Stimulated activated CD4-positive, alpha-beta T cell treated with anti-CD3 and anti-CD28 coated beads, Interleukin-1b, Interleukin-23, amount 100 ng/mL, for 1 hour (primary cell): ENCODE data around the gene GGA2.
"Not testable (repeated sequence)": the region's sequence is repeated elsewhere in the genome, so short reads cannot be mapped to it uniquely, and the experiment has no call there.

Experiments
- DNase-seq, 2 donors: peaks; one replicate each; pipeline ENCODE4 v3.0.0-alpha.2; 2020; ENCODE audit warnings: low read depth in 2 of 2

GGA2 gene

GRCh38 chr16:23476289-23476688 lies 34.0 kb downstream of the GGA2 start:
- DNase-seq = no peak

- DNase-seq = no peak
Observed at GRCh38 chr16:23469814-23470213, 40.5 kb downstream of the GGA2 start.

DNA sequence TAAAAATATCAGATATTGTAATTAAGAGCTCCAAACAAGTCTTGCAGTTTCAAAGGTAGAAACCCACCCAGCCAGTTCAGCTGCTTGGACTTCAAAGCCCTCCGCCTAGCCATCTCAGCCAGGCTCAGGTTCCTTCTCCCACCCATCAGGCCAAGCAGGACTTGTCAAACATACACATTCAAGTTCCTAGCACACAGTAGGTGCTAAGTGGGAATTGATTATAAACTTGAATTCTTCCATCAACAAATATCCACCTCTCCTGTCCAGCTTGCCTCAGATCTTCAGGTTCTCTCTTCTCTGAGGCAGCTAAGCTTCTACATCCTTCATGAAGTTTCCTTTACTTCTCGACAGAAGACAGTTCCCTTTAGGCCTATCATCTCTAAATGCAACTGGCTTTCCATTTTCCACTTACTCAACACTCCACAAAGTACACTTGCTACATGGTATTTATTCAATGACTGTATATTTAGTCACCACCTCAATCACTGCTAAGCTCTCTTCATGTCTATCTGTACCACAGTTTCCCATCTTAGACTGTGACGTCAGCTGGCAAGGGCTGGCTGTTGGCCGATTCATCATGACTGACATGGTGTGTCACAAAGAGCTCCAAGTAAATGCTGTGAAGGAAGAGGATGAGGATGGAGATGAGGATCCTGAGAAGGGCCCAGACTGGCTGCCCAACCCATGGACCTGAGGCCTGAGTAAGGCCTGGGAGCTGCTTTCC lies 44.0 kb downstream of the GGA2 start:
- DNase-seq = no peak

GRCh38 chr16:23465179-23465578 lies 45.1 kb downstream of the GGA2 start:
- no peak for DNase-seq

GRCh38 chr16:23464196-23464595 lies 46.1 kb downstream of the GGA2 start:
- no peak for DNase-seq

- DNase-seq = not testable (repeated sequence)
Observed at GRCh38 chr16:23462994-23463393, 47.3 kb downstream of the GGA2 start.

- DNase-seq = no peak
Observed at GRCh38 chr16:23453338-23454052, 56.8 kb downstream of the GGA2 start.

DNA sequence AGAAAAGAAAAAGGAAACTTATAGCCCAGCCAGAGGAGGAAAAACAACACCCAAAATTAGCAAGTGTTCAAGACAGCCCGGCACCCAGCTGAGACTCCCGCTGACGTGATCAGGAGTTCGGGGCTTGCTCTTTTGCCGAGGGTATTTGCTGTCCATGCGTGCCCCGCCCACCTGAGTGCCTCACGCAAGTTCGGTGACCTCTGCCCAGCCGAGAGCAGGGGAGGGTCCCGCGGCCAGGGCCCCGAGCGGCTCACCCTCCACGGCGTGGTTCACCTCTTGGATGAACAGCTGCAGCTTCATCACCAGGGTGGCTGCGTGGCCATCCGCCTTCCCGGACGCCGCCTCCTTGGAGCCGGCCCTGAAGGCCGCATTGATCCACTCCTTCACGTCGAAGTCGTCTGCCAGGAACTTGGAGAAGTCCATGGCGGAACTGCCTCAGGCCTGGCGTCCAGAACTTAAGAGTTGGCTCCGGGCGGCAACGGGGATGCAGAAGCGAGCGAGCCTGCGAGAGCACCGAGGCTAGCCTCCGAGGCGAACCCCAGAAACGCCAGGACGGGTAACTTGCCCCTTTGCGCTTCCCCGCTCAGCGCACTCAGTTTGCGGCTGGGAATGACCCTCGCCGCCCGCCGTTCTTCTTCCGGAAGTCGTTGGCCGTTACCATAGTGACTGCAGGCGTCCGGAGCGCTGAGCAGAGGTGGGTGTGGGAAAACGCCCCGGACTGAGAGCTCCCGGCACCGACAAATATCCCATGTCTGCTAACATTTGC lies 57.5 kb downstream of the GGA2 start, which contains the start of gene COG7:
TSS of gene COG7 (minus strand) at position 618 of the 766 bp plus-strand sequence. CDS start at position 423, 195 bp downstream.
- peak; percentile 50 to 77 for DNase-seq

GRCh38 chr16:23452221-23452571 lies 58.1 kb downstream of the GGA2 start:
- no peak for DNase-seq

- DNase-seq = no peak
Observed at GRCh38 chr16:23448392-23448791, 61.9 kb downstream of the GGA2 start.

DNA sequence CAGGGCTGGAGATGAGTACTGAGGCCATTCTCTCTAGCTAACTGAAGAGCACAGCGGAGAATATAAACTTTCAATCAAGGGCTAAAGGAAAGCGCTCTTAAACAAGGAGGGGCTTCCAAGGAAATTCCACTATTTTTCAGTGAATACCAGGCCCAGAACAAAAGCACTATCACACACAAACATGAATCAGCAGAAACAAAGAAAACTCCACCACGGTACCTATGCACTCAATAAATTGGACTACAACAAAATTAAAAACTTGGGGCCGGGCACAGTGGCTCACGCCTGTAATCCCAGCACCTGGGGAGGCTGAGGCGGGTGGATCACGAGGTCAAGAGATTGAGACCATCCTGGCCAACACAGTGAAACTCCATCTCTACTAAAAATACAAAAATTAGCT lies 72.8 kb downstream of the GGA2 start:
- DNase-seq = not testable (repeated sequence)

DNA sequence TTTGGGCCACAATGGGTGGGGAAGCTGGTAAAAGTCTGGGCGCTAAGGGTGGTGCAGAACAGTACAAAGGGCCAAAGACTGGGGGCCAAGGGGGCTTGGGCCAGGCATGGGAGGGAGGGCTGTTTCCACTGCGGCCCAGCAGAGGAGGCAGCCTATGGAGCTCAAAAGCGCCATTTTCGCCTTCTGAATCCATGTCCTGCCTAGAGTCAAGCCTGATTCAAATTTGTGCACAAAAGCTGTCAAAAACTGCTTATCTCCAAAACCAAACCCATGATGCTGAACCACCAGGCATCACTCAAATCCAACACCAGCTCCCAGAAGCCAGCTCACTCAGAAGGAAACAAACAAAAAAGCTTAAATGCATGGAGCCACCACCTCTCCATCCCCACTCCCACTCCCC lies 73.3 kb downstream of the GGA2 start:
- DNase-seq = no peak

- DNase-seq = peak; percentile 6 to 33
Observed at GRCh38 chr16:23435500-23435899, 74.8 kb downstream of the GGA2 start.

- DNase-seq = no peak
Observed at GRCh38 chr16:23434380-23434779, 75.9 kb downstream of the GGA2 start.

GRCh38 chr16:23433261-23433920 lies 76.9 kb downstream of the GGA2 start:
- no peak for DNase-seq

DNA sequence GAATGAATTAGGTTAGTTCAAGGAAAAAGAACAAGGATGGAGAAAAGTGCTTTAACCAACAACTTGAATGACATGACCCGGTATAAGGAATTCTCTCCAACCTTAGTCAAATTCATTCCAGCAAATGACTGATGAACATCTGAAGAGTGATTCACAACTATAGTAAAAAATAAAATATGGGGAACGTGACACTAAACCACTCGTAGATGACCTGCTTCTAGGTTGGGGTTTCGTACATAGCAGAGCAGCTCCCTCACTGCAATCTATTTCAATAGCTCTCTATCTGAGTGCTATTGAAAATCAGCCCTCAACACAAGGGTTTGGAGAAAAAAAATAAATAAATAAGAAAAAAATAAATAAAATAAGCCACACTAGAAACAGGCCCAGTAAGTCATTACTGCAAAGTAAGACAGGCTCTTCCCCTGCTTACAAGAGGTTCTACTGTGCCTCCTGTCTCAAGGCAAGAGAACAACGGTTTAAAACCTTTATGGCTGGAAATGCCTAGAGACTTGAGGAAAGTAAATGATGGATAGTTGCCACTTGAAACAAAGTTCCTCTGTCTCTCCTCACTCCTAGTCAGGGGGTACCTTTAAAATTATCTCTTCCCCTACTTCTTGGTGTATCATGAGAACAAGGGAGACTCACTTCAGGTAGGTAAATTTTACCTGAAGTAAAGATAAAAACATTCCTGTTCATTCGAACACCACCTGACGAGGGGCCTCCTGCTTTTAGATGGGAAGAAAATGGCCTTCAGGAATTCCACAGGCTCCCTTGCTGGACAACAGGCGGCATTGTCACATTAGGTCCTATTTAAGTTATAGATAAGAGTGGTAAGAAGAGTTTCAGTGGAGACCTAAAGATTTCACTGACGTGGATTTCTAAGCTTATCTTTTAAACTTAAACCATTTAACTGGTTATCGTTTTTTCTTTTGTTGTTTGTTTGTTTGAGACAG lies 77.8 kb downstream of the GGA2 start:
- DNase-seq = no peak

DNA sequence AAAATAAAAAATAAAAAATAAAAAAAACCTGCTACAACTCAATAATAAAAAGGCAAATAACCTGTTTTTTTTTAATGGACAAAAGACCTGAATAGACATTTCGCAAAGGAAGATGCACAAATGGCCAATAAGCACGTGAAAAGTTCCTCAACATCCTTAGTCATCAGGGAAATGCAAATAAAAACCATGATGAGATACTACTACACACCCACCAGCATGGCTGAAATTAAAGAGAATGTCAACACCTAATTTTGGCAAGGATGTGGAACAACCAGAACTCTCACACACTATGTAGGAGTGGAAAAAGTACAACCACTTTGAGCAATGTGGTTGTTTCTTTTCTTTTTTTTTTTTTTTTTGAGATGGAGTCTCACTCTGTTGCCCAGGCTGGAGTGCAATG lies 81.9 kb downstream of the GGA2 start:
- DNase-seq = no peak

DNA sequence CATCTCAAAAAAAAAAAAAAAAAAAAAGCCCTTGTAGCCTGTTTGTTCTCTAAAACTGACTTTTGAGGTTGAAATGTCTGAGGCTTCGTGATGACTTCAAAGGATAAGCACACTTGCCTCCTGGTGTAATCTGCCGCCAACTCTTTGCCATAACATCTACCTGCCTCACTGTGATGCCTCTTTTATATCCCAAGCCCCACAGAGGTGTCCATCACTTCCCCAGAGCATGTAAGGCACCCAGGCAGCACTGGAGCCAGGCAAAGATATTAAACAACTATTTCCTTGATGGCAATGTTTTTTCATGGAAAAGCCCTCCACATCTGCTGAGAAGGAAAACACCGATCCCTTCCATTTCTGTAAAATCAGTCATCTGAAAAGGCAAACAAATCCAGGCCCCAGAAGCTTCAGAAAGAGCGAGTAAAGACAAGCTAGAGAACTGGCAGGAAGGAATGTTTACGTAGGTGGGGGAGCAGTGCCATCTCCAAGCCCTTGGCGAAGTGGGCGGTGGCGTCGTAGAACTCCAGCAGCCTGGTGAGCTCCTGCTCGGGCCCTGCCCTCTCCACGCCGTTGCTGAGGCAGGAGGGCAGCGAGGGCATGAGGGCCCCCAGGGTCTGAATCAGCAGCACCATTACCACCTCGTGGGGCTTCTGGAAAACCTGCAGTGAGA lies 85.9 kb downstream of the GGA2 start:
- DNase-seq = no peak

DNA sequence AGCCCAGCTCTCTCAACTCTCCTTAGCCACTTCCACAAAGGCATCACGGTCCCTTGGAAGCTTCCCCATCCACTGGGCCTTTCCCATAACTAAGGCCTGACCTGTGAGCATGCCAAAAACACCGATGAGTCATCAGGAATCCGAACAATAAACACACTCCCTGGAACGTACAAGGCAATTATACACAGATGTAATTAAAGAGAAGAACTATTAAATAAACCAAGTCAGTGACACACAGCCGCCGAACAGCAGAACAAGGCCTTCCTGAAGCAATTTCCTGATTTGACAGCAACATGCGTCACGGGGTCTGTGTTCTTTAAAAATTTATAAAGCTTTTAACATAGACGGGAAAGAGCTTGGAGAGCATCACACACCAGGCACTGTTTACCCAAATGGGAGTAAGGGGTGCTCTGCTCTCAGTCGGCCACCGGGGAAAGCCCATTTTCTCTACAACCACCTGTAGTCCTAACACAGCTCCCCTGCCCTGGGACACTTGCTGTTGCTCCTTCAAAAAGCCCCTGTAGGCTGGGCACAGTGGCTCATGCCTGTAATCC lies 86.7 kb downstream of the GGA2 start:
- no peak for DNase-seq

- no peak for DNase-seq
Observed at GRCh38 chr16:23420011-23420410, 90.3 kb downstream of the GGA2 start.
